Neuronal stem cell (in vitro differentiated cells): Measurements from ENCODE around the gene NPAS2.

Experiments
- DNase-seq: peaks from one replicate; pipeline ENCODE4 v3.0.0-alpha.2; 2013; ENCODE audit warnings: low spot score
- H2AFZ ChIP-seq: one replicate; pipeline ENCODE4 v1.6.1; 2013; ENCODE audit warnings: mild to moderate bottlenecking, low read length, inconsistent platforms
- H2AK5ac ChIP-seq: 2 replicates; pipeline ENCODE4 v1.6.1; 2013; ENCODE audit warnings: low read depth, mild to moderate bottlenecking, inconsistent platforms, low read length, moderate library complexity, mixed read lengths
- H2BK120ac ChIP-seq: 2 replicates; pipeline ENCODE4 v1.6.1; 2013; ENCODE audit warnings: low read depth, mild to moderate bottlenecking, inconsistent platforms, low read length, moderate library complexity, mixed read lengths
- H2BK12ac ChIP-seq: one replicate; pipeline ENCODE4 v1.6.1; 2013; ENCODE audit warnings: low read length, inconsistent platforms
- H2BK15ac ChIP-seq: 2 replicates; pipeline ENCODE4 v1.6.1; 2013; ENCODE audit warnings: mild to moderate bottlenecking, low read length, inconsistent platforms, mixed read lengths
- H2BK5ac ChIP-seq: one replicate; pipeline ENCODE4 v1.6.1; 2013; ENCODE audit warnings: inconsistent platforms, mild to moderate bottlenecking, low read length, moderate library complexity
- H3K14ac ChIP-seq: one replicate; pipeline ENCODE4 v1.6.1; 2013; ENCODE audit warnings: low read length, inconsistent platforms
- H3K18ac ChIP-seq: 2 replicates; pipeline ENCODE4 v1.6.1; 2013; ENCODE audit warnings: low read length, inconsistent platforms
- H3K23ac ChIP-seq: 2 replicates; pipeline ENCODE4 v1.6.1; 2013; ENCODE audit warnings: low read depth, mild to moderate bottlenecking, mixed read lengths, low read length, inconsistent platforms; ENCODE audit not compliant: poor library complexity
- H3K27ac ChIP-seq: replicated peaks from 3 replicates; pipeline ENCODE4 v1.5.1; 2013; ENCODE audit warnings: low read length, inconsistent platforms
- H3K27me3 ChIP-seq, 3 experiments: 2 replicates each; pipeline ENCODE4 v1.6.1; 2013; ENCODE audit warnings: low read length in 3 of 3, mild to moderate bottlenecking in 2 of 3, inconsistent platforms in 1 of 3, low read depth in 1 of 3, mixed read lengths in 1 of 3, moderate library complexity in 1 of 3; ENCODE audit not compliant: control insufficient read depth in 3 of 3, insufficient read depth in 3 of 3
- H3K36me3 ChIP-seq, 2 donors: replicated peaks in 1 of 2; 2 replicates each; pipeline ENCODE4 v1.6.1; 2013; ENCODE audit warnings: low read length in 2 of 2; ENCODE audit not compliant: control insufficient read depth in 2 of 2, insufficient read depth in 2 of 2
- H3K4ac ChIP-seq: 2 replicates; pipeline ENCODE4 v1.6.1; 2013; ENCODE audit warnings: inconsistent platforms, mild to moderate bottlenecking, low read length, moderate library complexity
- H3K4me1 ChIP-seq, 2 donors: 1 replicate in 1 of 2; 2 replicates in 1 of 2; pipeline ENCODE4 v1.6.1; 2013; ENCODE audit warnings: low read length in 2 of 2, low read depth in 1 of 2; ENCODE audit not compliant: control insufficient read depth in 2 of 2, insufficient read depth in 1 of 2
- H3K4me2 ChIP-seq: one replicate; pipeline ENCODE4 v1.6.1; 2013; ENCODE audit warnings: mild to moderate bottlenecking, low read length, inconsistent platforms; ENCODE audit not compliant: insufficient read depth, poor library complexity, severe bottlenecking
- H3K4me3 ChIP-seq, 2 donors: 2 replicates each; pipeline ENCODE4 v1.5.1; 2013; ENCODE audit warnings: low read length in 2 of 2, mild to moderate bottlenecking in 2 of 2, inconsistent platforms in 1 of 2, moderate library complexity in 1 of 2
- H3K79me1 ChIP-seq: one replicate; pipeline ENCODE4 v1.6.1; 2013; ENCODE audit warnings: low read depth, mild to moderate bottlenecking, inconsistent platforms, low read length, moderate library complexity
- H3K9ac ChIP-seq: one replicate; pipeline ENCODE4 v1.6.1; 2013; ENCODE audit warnings: mild to moderate bottlenecking, low read depth, low read length, inconsistent platforms; ENCODE audit not compliant: poor library complexity
- H3K9me3 ChIP-seq, 2 donors: replicated peaks in 1 of 2; 2 replicates each; pipeline versions ENCODE3 to v1.6.1; 2013; ENCODE audit warnings: low read length in 2 of 2, mild to moderate bottlenecking in 2 of 2, inconsistent platforms in 1 of 2, low read depth in 1 of 2, mixed read lengths in 1 of 2, moderate library complexity in 1 of 2; ENCODE audit not compliant: control insufficient read depth in 2 of 2, insufficient read depth in 1 of 2
- H4K8ac ChIP-seq: one replicate; pipeline ENCODE4 v1.6.1; 2013; ENCODE audit warnings: low read depth, mild to moderate bottlenecking, inconsistent platforms, low read length, moderate library complexity
- H4K91ac ChIP-seq: one replicate; pipeline ENCODE4 v1.6.1; 2013; ENCODE audit warnings: low read length, low read depth, mild to moderate bottlenecking, inconsistent platforms; ENCODE audit not compliant: poor library complexity
- WGBS, 2 donors: extraction: QIAGEN DNeasy Blood & Tissue Kit; methylation state at CpG; one replicate each; pipeline ENCODE4 v1.1.7; 2013; ENCODE audit warnings: missing lambda C conversion rate in 2 of 2, mixed read lengths in 1 of 2; ENCODE audit not compliant: insufficient read length in 2 of 2, insufficient replicate concordance in 1 of 2; ENCODE audit errors: extremely low coverage in 2 of 2; 5-methylcytosine and 5-hydroxymethylcytosine counted together

The NPAS2 gene

GRCh38 chr2:100903534-100904258 is 83.8 kb downstream of the NPAS2 start:
- no peak overlapping the region for H3K14ac ChIP-seq
- H3K4me1 ChIP-seq, result peaks cover 0 to 6% of the 10 kb centered on the region in 2 donors
- H3K4ac ChIP-seq, result no peak overlapping the region
- no peaks in the 10 kb centered on the region for H3K36me3 ChIP-seq
- no peak overlapping the region for H3K9ac ChIP-seq
- peak overlapping the region; percentile 79 for H3K18ac ChIP-seq
- no peak overlapping the region for H3K4me2 ChIP-seq
- no peak overlapping the region for H2AFZ ChIP-seq
- peak overlapping the region; percentile 64 for H2AK5ac ChIP-seq
- H2BK12ac ChIP-seq, result peak overlapping the region; percentile 64
- no peak for DNase-seq
- H3K27me3 ChIP-seq, result peaks cover 0 to 6% (median 0%) of the 10 kb centered on the region in 3 experiments
- no peaks in the 10 kb centered on the region for H3K9me3 ChIP-seq
- H3K27ac ChIP-seq, result peak overlapping the region; percentile 8
- H2BK15ac ChIP-seq, result no peak overlapping the region
- WGBS, 2 donors, result no CpG with 5 or more reads among the region's 17 CpGs
- H3K79me1 ChIP-seq, result no peaks in the 10 kb centered on the region
- H2BK120ac ChIP-seq, result no peak overlapping the region
- peak overlapping the region in 1 of 2 donors; percentile 11 for H3K4me3 ChIP-seq
- H2BK5ac ChIP-seq, result no peak overlapping the region
- H4K8ac ChIP-seq, result no peak overlapping the region
- H4K91ac ChIP-seq, result no peak overlapping the region
- no peak overlapping the region for H3K23ac ChIP-seq

DNA sequence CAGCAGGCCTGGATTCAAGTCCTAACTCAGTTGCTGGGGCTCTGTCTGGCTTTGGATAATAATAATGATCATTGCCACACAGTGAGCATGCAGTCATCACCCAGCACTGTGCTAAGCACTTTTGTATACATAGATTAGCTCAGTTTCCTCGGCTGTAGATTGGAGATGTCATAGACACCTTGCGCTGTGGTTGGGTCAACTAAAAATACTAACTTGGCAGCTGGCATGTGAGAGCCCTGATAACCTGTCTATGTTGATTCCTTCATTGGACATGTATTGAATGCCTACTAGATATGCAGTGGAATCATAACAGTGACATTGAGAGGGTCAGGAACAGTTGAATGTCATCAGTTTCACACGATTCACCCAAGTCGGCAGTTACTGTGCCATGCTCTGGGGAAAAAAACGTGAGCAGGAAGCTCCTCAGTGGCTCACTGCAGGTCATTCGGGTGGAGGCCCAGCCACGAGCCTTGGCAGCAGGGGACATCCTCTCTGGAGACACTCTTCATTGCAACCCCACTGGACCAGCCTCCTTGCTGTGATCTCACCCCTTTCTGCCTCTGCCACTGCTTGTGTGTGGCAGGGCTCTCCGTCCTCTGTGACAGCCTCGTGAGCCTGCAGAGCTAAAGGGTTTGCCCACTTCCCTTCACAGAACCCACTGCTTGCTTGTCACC is 85.3 kb downstream of the NPAS2 start:
- H3K4me3 ChIP-seq, result no peak overlapping the region
- no peak overlapping the region for H2AFZ ChIP-seq
- H2BK12ac ChIP-seq, result no peak overlapping the region
- no peak for DNase-seq
- no peaks in the 10 kb centered on the region for H3K79me1 ChIP-seq
- no CpG with 5 or more reads among the region's 9 CpGs for WGBS, 2 donors
- H3K36me3 ChIP-seq, result no peaks in the 10 kb centered on the region
- no peaks in the 10 kb centered on the region for H3K9me3 ChIP-seq
- H2BK120ac ChIP-seq, result no peak overlapping the region
- peak overlapping the region; percentile 29 for H3K4ac ChIP-seq
- H3K4me1 ChIP-seq, result peaks cover 0 to 6% of the 10 kb centered on the region in 2 donors
- peaks cover 0 to 6% (median 0%) of the 10 kb centered on the region in 3 experiments for H3K27me3 ChIP-seq
- H3K18ac ChIP-seq, result peak overlapping the region; percentile 67
- no peak overlapping the region for H3K14ac ChIP-seq
- no peak overlapping the region for H4K91ac ChIP-seq
- peak overlapping the region; percentile 61 for H3K9ac ChIP-seq
- H2BK15ac ChIP-seq, result no peak overlapping the region
- H2AK5ac ChIP-seq, result peak overlapping the region; percentile 42
- H3K23ac ChIP-seq, result no peak overlapping the region
- H3K27ac ChIP-seq, result no peak overlapping the region
- H2BK5ac ChIP-seq, result no peak overlapping the region
- H4K8ac ChIP-seq, result no peak overlapping the region
- no peak overlapping the region for H3K4me2 ChIP-seq

DNA sequence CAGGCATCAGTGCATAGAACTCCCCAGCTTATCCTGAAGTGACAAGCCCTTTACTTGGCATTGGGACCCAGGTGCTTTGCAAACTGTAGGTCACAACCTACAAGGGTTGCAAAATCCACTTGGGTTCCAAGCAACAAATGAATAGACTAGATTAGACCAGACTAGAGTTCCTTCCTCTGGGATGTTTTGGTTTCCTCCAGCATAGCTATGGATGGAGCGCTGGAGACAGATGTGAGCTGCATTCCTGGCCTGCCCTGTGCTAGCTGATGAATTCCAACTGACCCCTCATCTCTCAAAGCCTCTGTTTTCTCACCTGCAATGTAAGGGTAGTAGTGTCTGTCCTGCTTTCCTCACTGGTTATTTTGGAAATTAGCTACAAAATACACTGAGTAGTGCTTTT is 86.2 kb downstream of the NPAS2 start:
- no CpG with 5 or more reads among the region's 1 CpG for WGBS, 2 donors

DNA sequence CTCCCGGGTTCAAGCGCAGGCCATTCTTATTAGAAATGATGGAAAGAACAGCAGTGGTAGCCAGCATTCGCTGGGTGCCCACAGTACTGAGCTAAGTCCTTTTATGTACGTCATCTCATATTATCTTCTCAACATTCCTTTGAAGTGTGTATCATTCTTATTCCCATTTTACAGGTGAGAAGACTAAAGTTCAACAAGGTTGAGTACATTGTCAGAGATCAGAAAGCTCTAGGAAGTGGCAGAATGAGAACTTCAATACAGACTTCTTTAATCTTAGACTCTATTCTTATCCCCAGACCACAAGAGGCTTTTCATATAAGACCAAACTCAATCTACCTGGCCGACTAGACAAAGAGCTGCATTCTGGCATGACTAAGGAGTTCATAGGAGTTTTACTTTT is 86.7 kb downstream of the NPAS2 start:
- WGBS, 2 donors, result no CpG with 5 or more reads among the region's 5 CpGs
- H2BK12ac ChIP-seq, result no peak overlapping the region
- H2BK15ac ChIP-seq, result no peak overlapping the region
- no peak overlapping the region for H4K91ac ChIP-seq
- H3K14ac ChIP-seq, result no peak overlapping the region
- no peak overlapping the region for H3K4me3 ChIP-seq
- H3K9me3 ChIP-seq, result no peaks in the 10 kb centered on the region
- no peak overlapping the region for H3K4ac ChIP-seq
- no peak overlapping the region for H2AK5ac ChIP-seq
- no peak overlapping the region for H3K27ac ChIP-seq
- no peak overlapping the region for H4K8ac ChIP-seq
- peaks cover 0 to 6% (median 0%) of the 10 kb centered on the region in 3 experiments for H3K27me3 ChIP-seq
- no peak overlapping the region for H2BK120ac ChIP-seq
- no peaks in the 10 kb centered on the region for H3K79me1 ChIP-seq
- no peak overlapping the region for H2AFZ ChIP-seq
- no peak overlapping the region for H3K18ac ChIP-seq
- peaks cover 0 to 6% of the 10 kb centered on the region in 2 donors for H3K4me1 ChIP-seq
- no peak overlapping the region for H3K4me2 ChIP-seq
- H3K36me3 ChIP-seq, result no peaks in the 10 kb centered on the region
- no peak overlapping the region for H3K9ac ChIP-seq
- H2BK5ac ChIP-seq, result no peak overlapping the region
- no peak for DNase-seq
- no peak overlapping the region for H3K23ac ChIP-seq

More for the DNA sequence above, 86.2 kb downstream of the NPAS2 start:
- no peaks in the 10 kb centered on the region for H3K79me1 ChIP-seq
- H2AFZ ChIP-seq, result no peak overlapping the region
- H3K9me3 ChIP-seq, result no peaks in the 10 kb centered on the region
- no peak overlapping the region for H2BK5ac ChIP-seq
- H3K23ac ChIP-seq, result no peak overlapping the region
- H2BK12ac ChIP-seq, result no peak overlapping the region
- no peaks in the 10 kb centered on the region for H3K36me3 ChIP-seq
- H4K8ac ChIP-seq, result no peak overlapping the region
- H3K4me2 ChIP-seq, result no peak overlapping the region
- no peak for DNase-seq
- H3K18ac ChIP-seq, result no peak overlapping the region
- no peak overlapping the region for H3K27ac ChIP-seq
- no peak overlapping the region for H2AK5ac ChIP-seq
- H3K4ac ChIP-seq, result no peak overlapping the region
- peaks cover 0 to 6% of the 10 kb centered on the region in 2 donors for H3K4me1 ChIP-seq
- H3K4me3 ChIP-seq, result no peak overlapping the region
- H4K91ac ChIP-seq, result no peak overlapping the region
- H3K14ac ChIP-seq, result no peak overlapping the region
- no peak overlapping the region for H2BK120ac ChIP-seq
- no peak overlapping the region for H2BK15ac ChIP-seq
- no peak overlapping the region for H3K9ac ChIP-seq
- H3K27me3 ChIP-seq, result peaks cover 0 to 6% (median 0%) of the 10 kb centered on the region in 3 experiments
